GM12875 (cell line): ENCODE measurements around the gene RHEBL1.

ENCODE experiments used
- H3K4me3 ChIP-seq: one replicate; pipeline ENCODE4 v1.5.1; 2011; ENCODE audit warnings: low read depth, low read length, control low read depth
- CTCF ChIP-seq: IDR thresholded peaks from 2 replicates; pipeline ENCODE4 v1.5.1; 2011; ENCODE audit warnings: low read depth, mild to moderate bottlenecking, control low read depth, inconsistent platforms, low read length, moderate library complexity, borderline replicate concordance; ENCODE audit not compliant: insufficient read depth

RHEBL1 gene

GRCh38 chr12:49054524-49054923 lies 15.3 kb downstream of the RHEBL1 start:
- no peak overlapping the region for H3K4me3 ChIP-seq
- TF ChIP-seq CTCF: no peak

DNA sequence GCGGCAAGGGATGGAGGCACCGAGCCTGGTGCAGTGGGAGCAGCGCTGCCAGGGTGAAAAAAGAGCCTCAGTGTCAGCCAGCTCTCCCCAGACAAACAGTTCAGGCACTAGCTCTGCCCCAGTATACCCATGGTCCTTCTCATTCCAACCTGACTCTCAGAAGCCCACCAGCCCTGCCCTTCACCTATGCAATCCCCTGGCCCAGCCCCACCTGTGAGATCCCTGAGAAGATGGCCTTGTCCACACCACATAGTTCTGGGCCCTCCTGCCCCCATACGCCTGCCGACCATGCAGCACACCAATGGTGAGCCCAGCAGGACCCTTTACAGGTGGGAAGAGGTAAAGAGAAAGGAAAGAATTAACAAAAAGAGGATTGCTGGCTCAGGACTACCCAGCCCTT lies 15.7 kb downstream of the RHEBL1 start:
- no peak overlapping the region for H3K4me3 ChIP-seq
- TF ChIP-seq CTCF: no peak

GRCh38 chr12:49052451-49053208 lies 17.1 kb downstream of the RHEBL1 start:
- no peak overlapping the region for H3K4me3 ChIP-seq
- TF ChIP-seq CTCF: 0 out of 2 replicates have a peak, but pooled peaks have one; percentile 3

DNA sequence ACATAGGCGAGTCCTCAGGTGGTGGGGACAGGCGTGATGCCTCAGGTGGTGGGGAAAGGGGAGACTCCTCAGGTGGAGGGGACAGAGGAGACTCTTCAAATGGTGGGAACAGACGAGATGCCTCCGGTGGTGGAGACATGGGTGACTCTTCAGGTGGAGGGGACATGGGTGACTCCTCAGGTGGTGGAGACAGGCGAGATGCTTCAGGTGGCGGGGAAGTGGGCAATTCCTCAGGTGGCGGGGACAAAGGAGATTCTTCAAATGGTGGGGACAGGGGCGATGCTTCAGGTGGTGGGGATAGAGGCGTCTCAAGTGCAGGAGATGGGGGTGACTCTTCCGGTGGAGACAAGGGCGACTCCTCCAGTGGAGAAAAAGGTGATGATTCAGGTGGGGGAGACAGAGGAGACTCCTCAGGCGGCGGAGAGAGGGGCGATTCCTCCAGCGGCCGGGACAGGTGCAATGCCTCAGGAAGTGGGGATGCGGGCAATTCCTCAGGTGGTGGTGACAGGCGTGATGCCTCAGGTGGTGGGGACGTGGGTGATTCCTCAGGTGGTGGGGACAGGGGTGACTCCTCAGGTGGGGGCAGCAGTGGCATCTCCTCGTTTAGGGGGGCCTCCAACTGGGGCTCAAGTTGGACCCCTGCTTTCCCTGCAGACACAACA lies 17.9 kb downstream of the RHEBL1 start:
- no peak for TF ChIP-seq CTCF
- no peak overlapping the region for H3K4me3 ChIP-seq

DNA sequence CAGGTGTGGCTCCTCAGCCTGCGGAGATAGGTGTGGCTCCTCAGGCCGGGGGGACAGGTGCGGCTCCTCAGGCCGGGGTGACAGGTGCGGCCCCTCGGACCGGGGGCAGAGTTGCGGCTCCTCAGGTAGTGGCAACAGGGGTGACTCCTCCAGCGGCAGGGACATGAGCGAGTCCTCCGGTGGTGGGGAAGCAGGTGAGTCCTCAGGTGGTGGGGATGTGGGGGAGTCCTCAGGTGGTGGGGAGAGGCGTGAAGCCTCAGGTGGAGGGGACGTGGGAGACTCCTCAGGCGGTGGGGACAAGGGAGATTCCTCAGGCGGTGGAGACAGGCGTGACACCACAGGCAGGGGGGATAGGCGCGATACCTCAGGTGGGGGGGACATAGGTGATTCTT lies 18.4 kb downstream of the RHEBL1 start:
- no peak for TF ChIP-seq CTCF
- no peak overlapping the region for H3K4me3 ChIP-seq

GRCh38 chr12:49050507-49051372 lies 19.0 kb downstream of the RHEBL1 start:
- no peak for TF ChIP-seq CTCF
- no peak overlapping the region for H3K4me3 ChIP-seq
